Neuronal stem cell (in vitro differentiated cells): ENCODE measurements around the gene MRPS6.
A peak's percentile ranks its signal among the peaks of the same experiment; 100 is the strongest.

Source experiments
- DNase-seq: peaks from one replicate; pipeline ENCODE4 v3.0.0-alpha.2; 2013; ENCODE audit warnings: low spot score
- H2AFZ ChIP-seq: one replicate; pipeline ENCODE4 v1.6.1; 2013; ENCODE audit warnings: mild to moderate bottlenecking, low read length, inconsistent platforms
- H2AK5ac ChIP-seq: 2 replicates; pipeline ENCODE4 v1.6.1; 2013; ENCODE audit warnings: low read depth, mild to moderate bottlenecking, inconsistent platforms, low read length, moderate library complexity, mixed read lengths
- H2BK120ac ChIP-seq: 2 replicates; pipeline ENCODE4 v1.6.1; 2013; ENCODE audit warnings: low read depth, mild to moderate bottlenecking, inconsistent platforms, low read length, moderate library complexity, mixed read lengths
- H2BK12ac ChIP-seq: one replicate; pipeline ENCODE4 v1.6.1; 2013; ENCODE audit warnings: low read length, inconsistent platforms
- H2BK15ac ChIP-seq: 2 replicates; pipeline ENCODE4 v1.6.1; 2013; ENCODE audit warnings: mild to moderate bottlenecking, low read length, inconsistent platforms, mixed read lengths
- H2BK5ac ChIP-seq: one replicate; pipeline ENCODE4 v1.6.1; 2013; ENCODE audit warnings: inconsistent platforms, mild to moderate bottlenecking, low read length, moderate library complexity
- H3K14ac ChIP-seq: one replicate; pipeline ENCODE4 v1.6.1; 2013; ENCODE audit warnings: low read length, inconsistent platforms
- H3K18ac ChIP-seq: 2 replicates; pipeline ENCODE4 v1.6.1; 2013; ENCODE audit warnings: low read length, inconsistent platforms
- H3K23ac ChIP-seq: 2 replicates; pipeline ENCODE4 v1.6.1; 2013; ENCODE audit warnings: low read depth, mild to moderate bottlenecking, mixed read lengths, low read length, inconsistent platforms; ENCODE audit not compliant: poor library complexity
- H3K27ac ChIP-seq: replicated peaks from 3 replicates; pipeline ENCODE4 v1.5.1; 2013; ENCODE audit warnings: low read length, inconsistent platforms
- H3K27me3 ChIP-seq, 3 experiments: 2 replicates each; pipeline ENCODE4 v1.6.1; 2013; ENCODE audit warnings: low read length in 3 of 3, mild to moderate bottlenecking in 2 of 3, inconsistent platforms in 1 of 3, low read depth in 1 of 3, mixed read lengths in 1 of 3, moderate library complexity in 1 of 3; ENCODE audit not compliant: control insufficient read depth in 3 of 3, insufficient read depth in 3 of 3
- H3K36me3 ChIP-seq, 2 donors: replicated peaks in 1 of 2; 2 replicates each; pipeline ENCODE4 v1.6.1; 2013; ENCODE audit warnings: low read length in 2 of 2; ENCODE audit not compliant: control insufficient read depth in 2 of 2, insufficient read depth in 2 of 2
- H3K4ac ChIP-seq: 2 replicates; pipeline ENCODE4 v1.6.1; 2013; ENCODE audit warnings: inconsistent platforms, mild to moderate bottlenecking, low read length, moderate library complexity
- H3K4me1 ChIP-seq, 2 donors: 1 replicate in 1 of 2; 2 replicates in 1 of 2; pipeline ENCODE4 v1.6.1; 2013; ENCODE audit warnings: low read length in 2 of 2, low read depth in 1 of 2; ENCODE audit not compliant: control insufficient read depth in 2 of 2, insufficient read depth in 1 of 2
- H3K4me2 ChIP-seq: one replicate; pipeline ENCODE4 v1.6.1; 2013; ENCODE audit warnings: mild to moderate bottlenecking, low read length, inconsistent platforms; ENCODE audit not compliant: insufficient read depth, poor library complexity, severe bottlenecking
- H3K4me3 ChIP-seq, 2 donors: 2 replicates each; pipeline ENCODE4 v1.5.1; 2013; ENCODE audit warnings: low read length in 2 of 2, mild to moderate bottlenecking in 2 of 2, inconsistent platforms in 1 of 2, moderate library complexity in 1 of 2
- H3K79me1 ChIP-seq: one replicate; pipeline ENCODE4 v1.6.1; 2013; ENCODE audit warnings: low read depth, mild to moderate bottlenecking, inconsistent platforms, low read length, moderate library complexity
- H3K9ac ChIP-seq: one replicate; pipeline ENCODE4 v1.6.1; 2013; ENCODE audit warnings: mild to moderate bottlenecking, low read depth, low read length, inconsistent platforms; ENCODE audit not compliant: poor library complexity
- H3K9me3 ChIP-seq, 2 donors: replicated peaks in 1 of 2; 2 replicates each; pipeline versions ENCODE3 to v1.6.1; 2013; ENCODE audit warnings: low read length in 2 of 2, mild to moderate bottlenecking in 2 of 2, inconsistent platforms in 1 of 2, low read depth in 1 of 2, mixed read lengths in 1 of 2, moderate library complexity in 1 of 2; ENCODE audit not compliant: control insufficient read depth in 2 of 2, insufficient read depth in 1 of 2
- H4K8ac ChIP-seq: one replicate; pipeline ENCODE4 v1.6.1; 2013; ENCODE audit warnings: low read depth, mild to moderate bottlenecking, inconsistent platforms, low read length, moderate library complexity
- H4K91ac ChIP-seq: one replicate; pipeline ENCODE4 v1.6.1; 2013; ENCODE audit warnings: low read length, low read depth, mild to moderate bottlenecking, inconsistent platforms; ENCODE audit not compliant: poor library complexity
- WGBS, 2 donors: extraction: QIAGEN DNeasy Blood & Tissue Kit; methylation state at CpG; one replicate each; pipeline ENCODE4 v1.1.7; 2013; ENCODE audit warnings: missing lambda C conversion rate in 2 of 2, mixed read lengths in 1 of 2; ENCODE audit not compliant: insufficient read length in 2 of 2, insufficient replicate concordance in 1 of 2; ENCODE audit errors: extremely low coverage in 2 of 2; 5-methylcytosine and 5-hydroxymethylcytosine counted together

Gene MRPS6

DNA sequence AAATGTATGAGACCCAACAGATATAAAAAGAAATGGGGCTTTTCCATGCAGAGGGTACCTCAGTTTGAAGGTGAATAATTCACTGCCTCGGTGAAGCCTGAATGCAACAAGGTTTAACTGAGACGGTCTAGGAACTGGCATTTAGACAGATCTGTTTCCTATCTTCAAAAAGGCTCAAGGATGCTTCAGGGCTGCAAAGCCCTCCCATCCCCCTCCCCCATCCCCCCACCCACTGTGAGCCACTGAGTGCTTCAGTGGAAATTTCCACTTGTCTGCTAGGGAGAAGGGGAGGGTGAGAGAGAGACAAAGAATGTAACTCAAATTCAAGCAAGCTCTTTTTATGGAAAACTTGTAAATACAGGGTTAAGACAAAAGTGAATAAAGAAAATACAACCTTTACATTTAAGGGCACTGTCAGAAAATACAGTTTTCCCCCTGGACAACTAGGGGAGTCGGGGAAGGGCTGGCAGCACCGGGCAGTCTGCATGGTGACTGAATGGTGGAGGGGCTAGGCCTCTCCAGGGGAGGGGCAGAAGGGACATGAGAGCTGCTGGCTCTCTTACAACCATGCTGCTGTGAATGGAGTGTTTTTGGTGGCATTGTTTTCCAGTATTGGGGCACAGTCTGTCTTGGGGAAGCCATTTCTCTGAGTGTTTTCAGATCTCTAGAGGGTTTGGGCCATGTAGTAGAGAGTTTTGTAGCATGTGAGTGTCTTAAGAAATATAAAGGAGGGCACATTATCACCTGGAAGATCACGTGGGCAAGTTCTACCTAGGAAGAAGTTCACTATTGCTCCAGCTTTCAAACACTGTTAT is 56.7 kb downstream of the MRPS6 start:
- H3K79me1 ChIP-seq: peaks cover 5% of the 10 kb centered on the region
- H3K14ac ChIP-seq: no peak overlapping the region
- H4K91ac ChIP-seq: no peak overlapping the region
- H3K36me3 ChIP-seq: peaks cover 23 to 71% of the 10 kb centered on the region in 2 donors
- no CpG with 5 or more reads among the region's 5 CpGs for WGBS, 2 donors
- peaks cover 40 to 42% of the 10 kb centered on the region in 2 donors for H3K4me1 ChIP-seq
- H3K9ac ChIP-seq: peak overlapping the region; percentile 67
- peak overlapping the region; percentile 41 for H3K4me2 ChIP-seq
- DNase-seq: peak; percentile 61
- H4K8ac ChIP-seq: no peak overlapping the region
- H3K4ac ChIP-seq: no peak overlapping the region
- H3K9me3 ChIP-seq: peaks cover 0 to 12% of the 10 kb centered on the region in 2 donors
- no peak overlapping the region for H3K4me3 ChIP-seq
- H2BK12ac ChIP-seq: no peak overlapping the region
- no peak overlapping the region for H3K23ac ChIP-seq
- H2BK15ac ChIP-seq: no peak overlapping the region
- no peaks in the 10 kb centered on the region for H3K27me3 ChIP-seq
- H3K18ac ChIP-seq: peak overlapping the region; percentile 32
- H2AFZ ChIP-seq: no peak overlapping the region
- no peak overlapping the region for H2AK5ac ChIP-seq
- H3K27ac ChIP-seq: peak overlapping the region; percentile 77
- H2BK120ac ChIP-seq: no peak overlapping the region
- no peak overlapping the region for H2BK5ac ChIP-seq

DNA sequence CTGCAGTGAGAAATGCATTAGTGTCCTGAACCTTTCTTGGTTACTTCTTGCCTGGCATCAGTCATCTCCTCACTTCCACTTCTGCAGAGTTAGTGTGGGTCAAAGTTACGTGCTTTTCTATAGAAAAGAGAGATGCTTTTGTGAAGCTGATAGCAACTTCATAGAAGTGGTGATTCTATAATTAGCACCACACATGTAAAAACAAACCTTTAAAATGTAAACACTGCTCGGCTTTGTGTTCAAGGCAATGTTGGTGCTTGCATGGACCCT is 57.3 kb downstream of the MRPS6 start:
- Histone ChIP-seq H3K4me2 (no peak overlapping the region), H4K91ac (no peak overlapping the region), H3K9ac (no peak overlapping the region), H2BK15ac (no peak overlapping the region), H3K36me3 (peaks cover 25 to 71% of the 10 kb centered on the region in 2 donors), H3K4ac (no peak overlapping the region), H2AK5ac (no peak overlapping the region), H4K8ac (no peak overlapping the region), H3K9me3 (peaks cover 4 to 17% of the 10 kb centered on the region in 2 donors), H2AFZ (no peak overlapping the region), H3K27ac (peak overlapping the region; percentile 77), H2BK120ac (no peak overlapping the region), H3K4me1 (peaks cover 40 to 42% of the 10 kb centered on the region in 2 donors), H3K27me3 (no peaks in the 10 kb centered on the region), H3K79me1 (peaks cover 9% of the 10 kb centered on the region), H2BK12ac (no peak overlapping the region), H3K18ac (no peak overlapping the region), H3K4me3 (no peak overlapping the region), H3K14ac (no peak overlapping the region), H3K23ac (no peak overlapping the region), H2BK5ac (no peak overlapping the region)
- WGBS, 2 donors: no CpG with 5 or more reads among the region's 2 CpGs
- no peak for DNase-seq

DNA sequence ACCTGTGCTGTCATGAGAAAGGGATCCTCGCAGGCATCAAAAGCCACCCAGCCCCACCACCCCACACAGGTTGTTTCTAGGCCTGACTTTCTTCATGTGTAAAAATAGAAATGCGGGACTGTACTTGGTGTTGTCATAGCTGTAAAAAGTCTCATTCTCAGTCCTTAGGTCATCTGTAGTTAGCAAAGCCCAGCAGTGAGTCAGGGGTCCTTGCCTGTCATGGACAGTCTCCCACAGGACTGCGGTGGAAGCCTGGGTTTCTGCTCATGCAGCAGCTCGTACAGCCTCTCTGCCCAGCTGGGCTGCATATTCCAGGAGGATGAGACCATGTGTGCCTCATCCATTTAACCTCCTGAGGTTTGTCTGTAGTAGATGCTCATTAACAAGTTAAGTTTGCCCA is 58.2 kb downstream of the MRPS6 start:
- H3K27ac ChIP-seq: no peak overlapping the region
- WGBS, 2 donors: no CpG with 5 or more reads among the region's 4 CpGs
- no peak for DNase-seq

DNA sequence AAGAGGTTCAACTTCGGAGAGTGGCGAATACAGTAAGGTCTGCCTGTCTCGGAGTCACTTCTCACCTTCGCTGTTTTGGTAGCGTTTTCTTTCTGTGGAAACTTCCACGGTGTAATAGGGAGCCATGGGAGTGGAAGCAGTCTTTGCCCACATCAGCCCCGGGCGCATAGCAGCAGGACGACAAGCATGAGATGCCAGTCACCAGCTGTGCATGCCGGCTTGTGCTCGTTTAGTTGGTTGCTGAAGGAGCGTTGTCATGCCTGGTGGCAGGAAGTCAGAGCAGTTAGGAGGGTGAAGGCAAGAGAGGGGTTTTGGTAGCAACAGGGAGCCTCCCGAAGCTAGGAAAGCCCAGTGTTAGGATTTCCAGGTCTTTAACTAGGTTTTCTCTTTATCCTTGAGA is 58.8 kb downstream of the MRPS6 start:
- Histone ChIP-seq H3K9me3 (peaks cover 7 to 28% of the 10 kb centered on the region in 2 donors), H2BK15ac (no peak overlapping the region), H2AFZ (no peak overlapping the region), H3K4me1 (peaks cover 30 to 31% of the 10 kb centered on the region in 2 donors), H2BK120ac (no peak overlapping the region), H3K18ac (peak overlapping the region; percentile 9), H3K36me3 (peaks cover 23 to 60% of the 10 kb centered on the region in 2 donors), H3K4me2 (no peak overlapping the region), H4K91ac (no peak overlapping the region), H3K27ac (no peak overlapping the region), H2BK12ac (no peak overlapping the region), H3K23ac (no peak overlapping the region), H2BK5ac (no peak overlapping the region), H3K4me3 (no peak overlapping the region), H2AK5ac (no peak overlapping the region), H3K79me1 (peaks cover 12% of the 10 kb centered on the region), H3K14ac (no peak overlapping the region), H3K9ac (no peak overlapping the region), H3K4ac (no peak overlapping the region), H4K8ac (no peak overlapping the region), H3K27me3 (no peaks in the 10 kb centered on the region)
- DNase-seq: no peak
- WGBS, 2 donors: no CpG with 5 or more reads among the region's 13 CpGs

More for the DNA sequence above, 58.2 kb downstream of the MRPS6 start:
- Histone ChIP-seq H2BK15ac (no peak overlapping the region), H3K9me3 (peaks cover 7 to 23% of the 10 kb centered on the region in 2 donors), H3K79me1 (peaks cover 12% of the 10 kb centered on the region), H3K9ac (no peak overlapping the region), H3K4ac (no peak overlapping the region), H2BK120ac (no peak overlapping the region), H4K91ac (no peak overlapping the region), H2AFZ (no peak overlapping the region), H2AK5ac (no peak overlapping the region), H3K36me3 (peaks cover 26 to 66% of the 10 kb centered on the region in 2 donors), H4K8ac (no peak overlapping the region), H3K4me1 (peaks cover 34% of the 10 kb centered on the region in 2 donors), H3K27me3 (no peaks in the 10 kb centered on the region), H3K18ac (no peak overlapping the region), H3K23ac (no peak overlapping the region), H2BK5ac (no peak overlapping the region), H2BK12ac (no peak overlapping the region), H3K4me2 (no peak overlapping the region), H3K4me3 (no peak overlapping the region), H3K14ac (no peak overlapping the region)
